TTC549 (cell line): ENCODE data around the gene STXBP2.
A peak's percentile ranks its signal among the peaks of the same experiment; 100 is the strongest.

Experiments
- FAIRE-seq: peaks from 2 replicates; lab custom pipeline; 2012; peaks lifted over from hg19 to GRCh38; lab: Jason Lieb, UNC

Gene STXBP2

GRCh38 chr19:7614859-7615741 is 21.8 kb upstream of the STXBP2 start:
- FAIRE-seq: no peak

- FAIRE-seq: no peak
Observed at GRCh38 chr19:7617172-7617571, 19.7 kb upstream of the STXBP2 start.

GRCh38 chr19:7617735-7618134 is 19.2 kb upstream of the STXBP2 start:
- FAIRE-seq: no peak

- no peak for FAIRE-seq
Observed at GRCh38 chr19:7618348-7618747, 18.6 kb upstream of the STXBP2 start.

GRCh38 chr19:7618771-7619510 is 18.0 kb upstream of the STXBP2 start:
- FAIRE-seq: no peak

GRCh38 chr19:7619671-7620441 is 17.1 kb upstream of the STXBP2 start:
- no peak for FAIRE-seq

- no peak for FAIRE-seq
Observed at GRCh38 chr19:7620442-7621412, 16.2 kb upstream of the STXBP2 start.

GRCh38 chr19:7622933-7623685 is 13.8 kb upstream of the STXBP2 start:
- no peak for FAIRE-seq

- no peak for FAIRE-seq
Observed at GRCh38 chr19:7623725-7624603, 12.9 kb upstream of the STXBP2 start.

- FAIRE-seq: no peak
Observed at GRCh38 chr19:7624810-7625209, 12.1 kb upstream of the STXBP2 start.

GRCh38 chr19:7625763-7626372 is 11.0 kb upstream of the STXBP2 start:
- FAIRE-seq: no peak

- no peak for FAIRE-seq
Observed at GRCh38 chr19:7627166-7627565, 9.7 kb upstream of the STXBP2 start.

GRCh38 chr19:7628589-7629311 is 8.2 kb upstream of the STXBP2 start:
- FAIRE-seq: no peak

GRCh38 chr19:7629347-7630054 is 7.4 kb upstream of the STXBP2 start, which contains the start of the genes PET100 and XAB2:
Gene PET100 (plus strand): TSS chr19:7629793. CDS start chr19:7629834, 41 bp downstream.
Gene XAB2 (minus strand): TSS chr19:7629545. CDS start chr19:7629527, 18 bp downstream.
- FAIRE-seq: peak; percentile 97

GRCh38 chr19:7631577-7631976 is 5.3 kb upstream of the STXBP2 start:
- no peak for FAIRE-seq

GRCh38 chr19:7632340-7633203 is 4.3 kb upstream of the STXBP2 start:
- FAIRE-seq: no peak

GRCh38 chr19:7633698-7634097 is 3.2 kb upstream of the STXBP2 start, which contains the start of gene PCP2:
Gene PCP2 (minus strand): TSS chr19:7633719. CDS start chr19:7633457, 262 bp downstream.
- no peak for FAIRE-seq
